HCT116 (cell line): Measurements from ENCODE around the gene F2RL1. TPM values are rescaled to one million over a fixed set of nuclear protein-coding genes. Genes with fewer than 3 reads are reported as not detected.
"Not testable (repeated sequence)": the region's sequence is repeated elsewhere in the genome, so short reads cannot be mapped to it uniquely, and the experiment has no call there.

Experiments
- ATAC-seq: fragments of 200-7000 bp; cut with Tn5 transposase; 2 replicates; pipeline ENCODE4 v1.9.1; 2020; ENCODE audit warnings: mild to moderate bottlenecking, moderate library complexity
- BruUV-seq: library from RNA; stranded (reverse); fragments of 400-500 nt; replicated peaks from 2 replicates; lab custom pipeline; 2021; lab: Mats Ljungman, UMichigan
- CTCF ChIA-PET: fragments of 300-600 bp; sonication (Branson Sonifier 250); formaldehyde crosslinking; loops from one replicate; lab custom pipeline; 2021; ENCODE audit warnings: antibody characterized with exemption; lab: Charles Lee
- POLR2A ChIA-PET: fragments of 300-600, 350-600 bp; sonication (Branson Sonifier 250); formaldehyde crosslinking; loops from one replicate; lab custom pipeline; 2021; ENCODE audit warnings: antibody characterized with exemption; lab: Charles Lee
- RAD21 ChIA-PET, 2 experiments: fragments of 300-600 bp; sonication (Branson Sonifier 250); formaldehyde crosslinking; loops; one replicate each; lab custom pipeline; 2023; ENCODE audit warnings: low total read pairs in 2 of 2; ENCODE audit not compliant: uncharacterized antibody in 2 of 2, unreplicated experiment in 2 of 2, low non-redundant PET in 1 of 2; lab: Charles Lee
- DNase-seq: peaks from one replicate; pipeline ENCODE4 v3.0.0-alpha.2; 2010; ENCODE audit warnings: low read depth, low spot score
- H2AFZ ChIP-seq: fragments of 200-600 bp; shearing (Covaris generic), sonication (generic); 2 replicates; pipeline ENCODE4 v1.6.1; 2017; ENCODE audit warnings: low read depth, mixed run types, mixed read lengths, antibody characterized with exemption, low read length; ENCODE audit not compliant: poor library complexity, severe bottlenecking
- H3K27ac ChIP-seq: 2 replicates; pipeline ENCODE4 v1.5.1; 2012; ENCODE audit warnings: low read depth, low read length
- H3K27me3 ChIP-seq: fragments of 200-600 bp; sonication (generic); 2 replicates; pipeline ENCODE4 v1.6.1; 2016; ENCODE audit warnings: mixed run types, low read length, mixed read lengths; ENCODE audit not compliant: insufficient read depth
- H3K36me3 ChIP-seq, 2 experiments: fragments of 200-500 bp in 1 of 2; fragments of 200-600 bp in 1 of 2; sonication (Bioruptor generic) in 1 of 2; sonication (generic) in 1 of 2; 2 replicates each; pipeline versions ENCODE4 v1.5.1 to v1.6.1; 2014 to 2016; ENCODE audit warnings: low read length in 2 of 2, inconsistent platforms in 1 of 2, mixed read lengths in 1 of 2, mixed run types in 1 of 2; ENCODE audit not compliant: insufficient read depth in 2 of 2, control insufficient read depth in 1 of 2
- H3K4me1 ChIP-seq, 2 experiments: fragments of 200-600 bp in 1 of 2; sonication (generic) in 1 of 2; 2 replicates each; pipeline versions ENCODE4 v1.5.1 to v1.6.1; 2012 to 2017; ENCODE audit warnings: low read length in 2 of 2, inconsistent platforms in 1 of 2, mild to moderate bottlenecking in 1 of 2, mixed read lengths in 1 of 2, mixed run types in 1 of 2, moderate library complexity in 1 of 2; ENCODE audit not compliant: insufficient read depth in 2 of 2, control insufficient read depth in 1 of 2
- H3K4me2 ChIP-seq: fragments of 200-600 bp; sonication (generic); 2 replicates; pipeline ENCODE4 v1.6.1; 2017; ENCODE audit warnings: mixed run types, low read length, mixed read lengths
- H3K4me3 ChIP-seq, 2 experiments: fragments of 200-600 bp in 1 of 2; sonication (generic) in 1 of 2; replicated peaks in 1 of 2; 2 replicates each; pipeline ENCODE4 v1.5.1; 2011 to 2016; ENCODE audit warnings: low read length in 2 of 2, control low read depth in 1 of 2, low read depth in 1 of 2, mild to moderate bottlenecking in 1 of 2, mixed read lengths in 1 of 2, mixed run types in 1 of 2
- H3K79me2 ChIP-seq: fragments of 200-600 bp; sonication (generic); 2 replicates; pipeline ENCODE4 v1.6.1; 2017; ENCODE audit warnings: mild to moderate bottlenecking, mixed run types, low read length, moderate library complexity, mixed read lengths; ENCODE audit not compliant: insufficient read depth
- H3K9ac ChIP-seq: fragments of 200-600 bp; sonication (generic); 2 replicates; pipeline ENCODE4 v1.6.1; 2016; ENCODE audit warnings: low read length, mixed read lengths
- H3K9me2 ChIP-seq: fragments of 200-600 bp; sonication (generic), shearing (Covaris generic); 2 replicates; pipeline ENCODE4 v1.6.1; 2017; ENCODE audit warnings: mixed run types, mild to moderate bottlenecking, moderate library complexity; ENCODE audit not compliant: insufficient read depth
- H3K9me3 ChIP-seq, 2 experiments: fragments of 200-500 bp in 1 of 2; fragments of 200-600 bp in 1 of 2; sonication (Bioruptor generic) in 1 of 2; sonication (generic) in 1 of 2; 2 replicates each; pipeline ENCODE4 v1.6.1; 2014 to 2017; ENCODE audit warnings: low read length in 2 of 2, mixed read lengths in 2 of 2, inconsistent platforms in 1 of 2, low read depth in 1 of 2, mild to moderate bottlenecking in 1 of 2, mixed run types in 1 of 2, moderate library complexity in 1 of 2; ENCODE audit not compliant: control insufficient read depth in 1 of 2, insufficient read depth in 1 of 2
- H4K20me1 ChIP-seq: fragments of 200-600 bp; sonication (generic), shearing (Covaris generic); 2 replicates; pipeline ENCODE4 v1.6.1; 2017; ENCODE audit warnings: mixed run types, mild to moderate bottlenecking, moderate library complexity; ENCODE audit not compliant: insufficient read depth
- CBX3 ChIP-seq: IDR thresholded peaks from 2 replicates; pipeline ENCODE4 v1.6.1; 2012; ENCODE audit warnings: low read depth
- EZH2phosphoT487 ChIP-seq: fragments of 200-600 bp; IDR thresholded peaks from 2 replicates; pipeline ENCODE4 v1.6.1; 2018; ENCODE audit warnings: antibody characterized with exemption, borderline replicate concordance
- FOSL1 ChIP-seq: IDR thresholded peaks from 2 replicates; pipeline ENCODE4 v1.6.1; 2012; ENCODE audit warnings: low read depth
- SRF ChIP-seq: IDR thresholded peaks from 2 replicates; pipeline ENCODE4 v1.6.1; 2012; ENCODE audit warnings: low read depth
- YY1 ChIP-seq: IDR thresholded peaks from 2 replicates; pipeline ENCODE4 v1.6.1; 2011; ENCODE audit warnings: low read length, low read depth, moderate library complexity, mild to moderate bottlenecking; ENCODE audit not compliant: insufficient replicate concordance; ENCODE audit errors: extremely low read depth
- ZNF274 ChIP-seq: fragments of 200-500 bp; sonication (Bioruptor generic); IDR thresholded peaks from 2 replicates; pipeline ENCODE4 v1.6.1; 2014; ENCODE audit warnings: mild to moderate bottlenecking, low read depth, low read length, inconsistent platforms
- intact Hi-C: fragments of 100-400 bp; cut with micrococcal nuclease; formaldehyde crosslinking; loops from 2 replicates; pipeline ENCODE4 v1.10.0; 2022
- total RNA-seq: library from RNA; stranded (reverse); gene quantifications from one replicate; pipeline ENCODE4 v1.2.1, GENCODE V29; 2021; ENCODE audit not compliant: unreplicated experiment
- TF ChIP-seq, protein P1 (sequence below): IDR thresholded peaks from 2 replicates; pipeline ENCODE4 v1.6.1; 2012; ENCODE audit warnings: low read depth
- TF ChIP-seq, protein P2 (sequence below): IDR thresholded peaks from 2 replicates; pipeline ENCODE4 v1.6.1; 2012

The F2RL1 gene
- total RNA-seq, 1 experiment from 2014 or later: 119 TPM

DNA sequence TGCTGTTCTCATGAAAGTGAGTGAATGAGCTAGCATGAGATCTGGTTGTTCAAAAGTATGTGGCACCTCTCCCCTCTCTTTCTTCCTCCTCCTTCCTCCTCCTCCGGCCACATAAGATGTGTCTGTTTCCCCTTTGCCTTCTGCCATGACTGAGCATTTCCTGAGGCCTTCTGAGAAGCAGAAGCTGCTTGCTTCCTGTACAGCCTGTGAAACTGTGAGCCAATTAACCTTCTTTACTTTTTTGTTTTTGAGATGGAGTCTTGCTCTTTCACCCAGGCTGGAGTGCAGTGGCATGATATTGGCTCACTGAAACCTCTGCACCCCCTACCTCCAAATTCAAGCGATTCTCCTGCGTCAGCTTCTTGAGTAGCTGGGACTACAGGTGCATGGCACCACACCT lies 37.1 kb downstream of the F2RL1 start:
- ChIA-PET CTCF (no interaction called here), POLR2A (no interaction called here), RAD21 (no interaction called here)
- Histone ChIP-seq H4K20me1 (no peaks in the 10 kb centered on the region), H3K36me3 (no peaks in the 10 kb centered on the region), H3K9me2 (no peaks in the 10 kb centered on the region), H3K4me3 (no peak overlapping the region), H3K27ac (no peak overlapping the region), H3K79me2 (no peaks in the 10 kb centered on the region), H2AFZ (no peak overlapping the region), H3K4me1 (peaks cover 4 to 11% of the 10 kb centered on the region in 2 experiments; a peak in 3 of 4 replicates), H3K9ac (no peak overlapping the region), H3K4me2 (no peak overlapping the region), H3K9me3 (no peaks in the 10 kb centered on the region), H3K27me3 (no peaks in the 10 kb centered on the region)
- TF ChIP-seq CBX3: no peak
- no peak for TF ChIP-seq FOSL1
- no peak for TF ChIP-seq SRF
- no peak for TF ChIP-seq ZNF274
- no peak for TF ChIP-seq EZH2phosphoT487
- TF ChIP-seq, protein P1, sequence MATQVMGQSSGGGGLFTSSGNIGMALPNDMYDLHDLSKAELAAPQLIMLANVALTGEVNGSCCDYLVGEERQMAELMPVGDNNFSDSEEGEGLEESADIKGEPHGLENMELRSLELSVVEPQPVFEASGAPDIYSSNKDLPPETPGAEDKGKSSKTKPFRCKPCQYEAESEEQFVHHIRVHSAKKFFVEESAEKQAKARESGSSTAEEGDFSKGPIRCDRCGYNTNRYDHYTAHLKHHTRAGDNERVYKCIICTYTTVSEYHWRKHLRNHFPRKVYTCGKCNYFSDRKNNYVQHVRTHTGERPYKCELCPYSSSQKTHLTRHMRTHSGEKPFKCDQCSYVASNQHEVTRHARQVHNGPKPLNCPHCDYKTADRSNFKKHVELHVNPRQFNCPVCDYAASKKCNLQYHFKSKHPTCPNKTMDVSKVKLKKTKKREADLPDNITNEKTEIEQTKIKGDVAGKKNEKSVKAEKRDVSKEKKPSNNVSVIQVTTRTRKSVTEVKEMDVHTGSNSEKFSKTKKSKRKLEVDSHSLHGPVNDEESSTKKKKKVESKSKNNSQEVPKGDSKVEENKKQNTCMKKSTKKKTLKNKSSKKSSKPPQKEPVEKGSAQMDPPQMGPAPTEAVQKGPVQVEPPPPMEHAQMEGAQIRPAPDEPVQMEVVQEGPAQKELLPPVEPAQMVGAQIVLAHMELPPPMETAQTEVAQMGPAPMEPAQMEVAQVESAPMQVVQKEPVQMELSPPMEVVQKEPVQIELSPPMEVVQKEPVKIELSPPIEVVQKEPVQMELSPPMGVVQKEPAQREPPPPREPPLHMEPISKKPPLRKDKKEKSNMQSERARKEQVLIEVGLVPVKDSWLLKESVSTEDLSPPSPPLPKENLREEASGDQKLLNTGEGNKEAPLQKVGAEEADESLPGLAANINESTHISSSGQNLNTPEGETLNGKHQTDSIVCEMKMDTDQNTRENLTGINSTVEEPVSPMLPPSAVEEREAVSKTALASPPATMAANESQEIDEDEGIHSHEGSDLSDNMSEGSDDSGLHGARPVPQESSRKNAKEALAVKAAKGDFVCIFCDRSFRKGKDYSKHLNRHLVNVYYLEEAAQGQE: no peak
- TF ChIP-seq YY1: no peak
- TF ChIP-seq, protein P2, sequence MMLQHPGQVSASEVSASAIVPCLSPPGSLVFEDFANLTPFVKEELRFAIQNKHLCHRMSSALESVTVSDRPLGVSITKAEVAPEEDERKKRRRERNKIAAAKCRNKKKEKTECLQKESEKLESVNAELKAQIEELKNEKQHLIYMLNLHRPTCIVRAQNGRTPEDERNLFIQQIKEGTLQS: no peak
- DNase-seq (no peak), ATAC-seq (no peak)
- no TSS peak for BruUV-seq
- intact Hi-C loops: no loop called here

DNA sequence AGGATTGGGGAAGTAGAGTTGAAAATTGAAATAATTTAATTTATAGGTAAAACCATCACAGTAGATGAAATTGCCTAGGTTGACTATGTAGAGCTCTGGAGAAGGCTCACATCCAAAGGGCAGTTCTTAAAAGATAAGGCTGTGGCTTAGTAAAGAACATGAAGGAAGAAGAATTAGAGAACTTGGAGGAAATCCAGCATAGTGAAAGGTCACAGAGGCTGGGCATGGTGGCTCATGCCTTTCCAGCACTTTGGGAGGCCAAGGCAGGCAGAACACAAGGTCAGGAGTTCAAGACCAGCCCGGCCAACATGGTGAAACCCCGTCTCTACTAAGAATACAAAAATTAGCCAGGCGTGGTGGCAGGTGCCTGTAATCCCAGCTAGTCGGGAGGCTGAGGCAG lies 38.0 kb downstream of the F2RL1 start:
- CTCF ChIA-PET, RAD21 ChIA-PET, H3K9me2 ChIP-seq, H2AFZ ChIP-seq, H3K27me3 ChIP-seq, BruUV-seq, ATAC-seq, H3K4me3 ChIP-seq, H3K4me2 ChIP-seq, H3K27ac ChIP-seq, H3K79me2 ChIP-seq, POLR2A ChIA-PET, H3K9me3 ChIP-seq, intact Hi-C loops, H3K36me3 ChIP-seq, H4K20me1 ChIP-seq, DNase-seq, H3K9ac ChIP-seq: not testable (repeated sequence)
- peaks cover 4 to 11% of the 10 kb centered on the region in 2 experiments; a peak in 3 of 4 replicates for H3K4me1 ChIP-seq
